Measurements from ENCODE around the gene MBP.

MBP gene

GRCh38 chr18:76943542-76944339 lies 188.8 kb downstream of the MBP start:
- H3K9me3 ChIP-seq (ENCODE audit: control insufficient read depth, low read length), result no peaks in the 10 kb centered on the region
- no peak overlapping the region for H3K4me3 ChIP-seq (ENCODE audit: extremely low read depth, insufficient read depth, low read length, poor library complexity, severe bottlenecking)
- 96 to 100% methylated on average over 5 of the region's 6 CpGs for WGBS, 2 experiments (ENCODE audit: insufficient coverage in 2 of 2)
- no peaks in the 10 kb centered on the region for H3K4me1 ChIP-seq (ENCODE audit: control insufficient read depth, insufficient read depth, low read length, poor library complexity, severe bottlenecking)
- H3K36me3 ChIP-seq (ENCODE audit: control insufficient read depth, insufficient read depth, low read length), result peaks cover 44% of the 10 kb centered on the region
- H3K27ac ChIP-seq (ENCODE audit: low read depth, low read length, severe bottlenecking), result no peak overlapping the region

DNA sequence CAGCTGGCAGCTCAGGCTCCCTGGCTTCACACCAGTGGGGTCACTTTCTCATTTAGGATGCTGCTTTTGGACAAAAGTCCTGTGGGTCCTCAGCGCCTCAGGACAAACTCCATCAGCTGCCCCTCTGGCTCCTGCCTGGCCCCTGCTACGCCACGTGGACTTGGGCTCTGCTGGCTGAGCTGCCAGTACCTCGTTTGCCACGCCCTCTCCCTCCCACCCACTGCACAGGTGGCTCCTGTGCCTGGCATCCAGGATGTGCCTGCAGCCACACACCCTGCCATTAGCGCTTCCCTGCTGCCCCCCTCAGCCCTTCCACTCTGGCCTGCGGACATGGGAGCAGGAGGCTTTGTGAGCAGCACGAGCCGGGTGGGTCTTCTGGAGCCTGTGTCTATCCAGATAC lies 191.3 kb downstream of the MBP start:
- Histone ChIP-seq H3K4me1 (ENCODE audit: control insufficient read depth, insufficient read depth, low read length, poor library complexity, severe bottlenecking) (no peaks in the 10 kb centered on the region), H3K4me3 (ENCODE audit: extremely low read depth, insufficient read depth, low read length, poor library complexity, severe bottlenecking) (no peak overlapping the region), H3K9me3 (ENCODE audit: control insufficient read depth, low read length) (no peaks in the 10 kb centered on the region), H3K36me3 (ENCODE audit: control insufficient read depth, insufficient read depth, low read length) (peaks cover 45% of the 10 kb centered on the region), H3K27ac (ENCODE audit: low read depth, low read length, severe bottlenecking) (no peak overlapping the region)
- WGBS, 2 experiments (ENCODE audit: insufficient coverage in 2 of 2), result 95 to 99% methylated on average over 4 to 7 of the region's 9 CpGs

GRCh38 chr18:76938619-76939018 lies 194.0 kb downstream of the MBP start:
- no peak overlapping the region for H3K27ac ChIP-seq (ENCODE audit: low read depth, low read length, severe bottlenecking)
- H3K4me1 ChIP-seq (ENCODE audit: control insufficient read depth, insufficient read depth, low read length, poor library complexity, severe bottlenecking), result no peaks in the 10 kb centered on the region
- H3K9me3 ChIP-seq (ENCODE audit: control insufficient read depth, low read length), result no peaks in the 10 kb centered on the region
- no peak overlapping the region for H3K4me3 ChIP-seq (ENCODE audit: extremely low read depth, insufficient read depth, low read length, poor library complexity, severe bottlenecking)
- peaks cover 39% of the 10 kb centered on the region for H3K36me3 ChIP-seq (ENCODE audit: control insufficient read depth, insufficient read depth, low read length)
- 90 to 99% methylated on average over 9 to 12 of the region's 12 CpGs for WGBS, 2 experiments (ENCODE audit: insufficient coverage in 2 of 2)

- Histone ChIP-seq H3K9me3 (ENCODE audit: control insufficient read depth, low read length) (no peaks in the 10 kb centered on the region), H3K4me3 (ENCODE audit: extremely low read depth, insufficient read depth, low read length, poor library complexity, severe bottlenecking) (no peak overlapping the region), H3K4me1 (ENCODE audit: control insufficient read depth, insufficient read depth, low read length, poor library complexity, severe bottlenecking) (no peaks in the 10 kb centered on the region), H3K27ac (ENCODE audit: low read depth, low read length, severe bottlenecking) (no peak overlapping the region), H3K36me3 (ENCODE audit: control insufficient read depth, insufficient read depth, low read length) (peaks cover 41% of the 10 kb centered on the region)
- WGBS, 2 experiments (ENCODE audit: insufficient coverage in 2 of 2), result no CpG with 5 or more reads among the region's 1 CpG
Observed at GRCh38 chr18:76937597-76937996, 195.0 kb downstream of the MBP start.

DNA sequence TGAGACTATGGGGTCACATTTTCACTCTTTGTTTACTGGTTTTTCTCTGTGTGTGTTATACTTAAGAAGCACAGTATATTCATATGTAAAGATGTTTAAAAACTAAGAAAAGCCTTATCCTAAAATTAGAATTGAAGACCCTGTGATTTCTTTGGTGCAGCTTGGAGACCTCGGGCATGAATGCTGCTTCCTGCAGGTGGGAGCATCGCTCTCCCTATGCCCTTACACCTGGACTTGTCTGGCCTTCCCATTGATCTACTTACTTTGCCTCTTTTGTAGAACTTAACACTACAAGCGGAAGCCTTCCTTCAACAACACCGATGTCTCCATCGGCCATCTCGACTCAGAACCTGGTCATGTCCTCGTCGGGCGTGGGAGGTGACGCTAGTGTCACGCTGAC lies 195.7 kb downstream of the MBP start:
- Histone ChIP-seq H3K4me3 (ENCODE audit: extremely low read depth, insufficient read depth, low read length, poor library complexity, severe bottlenecking) (no peak overlapping the region), H3K9me3 (ENCODE audit: control insufficient read depth, low read length) (no peaks in the 10 kb centered on the region), H3K36me3 (ENCODE audit: control insufficient read depth, insufficient read depth, low read length) (peaks cover 48% of the 10 kb centered on the region), H3K4me1 (ENCODE audit: control insufficient read depth, insufficient read depth, low read length, poor library complexity, severe bottlenecking) (no peaks in the 10 kb centered on the region), H3K27ac (ENCODE audit: low read depth, low read length, severe bottlenecking) (no peak overlapping the region)
- 96 to 97% methylated on average over 9 to 11 of the region's 11 CpGs for WGBS, 2 experiments (ENCODE audit: insufficient coverage in 2 of 2)

DNA sequence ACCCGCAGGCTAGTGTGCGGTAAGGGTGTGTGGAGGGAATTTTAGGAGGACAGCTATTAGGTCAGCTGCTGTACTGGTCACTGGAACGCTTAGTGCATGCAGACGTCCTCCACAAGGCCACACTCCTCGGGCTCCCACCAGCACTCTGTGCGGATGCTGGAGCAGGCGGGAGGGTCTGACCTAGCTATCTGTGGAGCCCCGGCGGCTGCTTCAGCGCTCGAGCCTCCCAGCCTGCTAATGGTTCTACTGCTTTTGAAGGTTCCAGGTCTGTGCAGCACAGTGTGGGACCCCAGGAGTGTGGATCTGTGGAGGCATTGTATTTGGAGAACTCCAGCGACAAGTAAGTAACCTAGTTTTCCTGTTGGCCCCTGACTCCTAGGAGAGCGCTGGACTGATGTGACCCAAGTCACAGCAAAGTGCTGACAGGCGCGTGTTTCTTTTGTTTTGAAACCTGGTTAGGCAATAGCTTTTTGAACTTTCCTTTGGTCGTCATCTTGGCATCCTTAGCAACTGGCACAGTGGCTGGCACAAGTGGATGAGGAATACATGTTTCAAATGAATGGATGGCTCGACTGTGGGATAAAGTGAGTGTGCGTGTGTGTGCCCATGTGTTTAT lies 196.8 kb downstream of the MBP start:
- no peak overlapping the region for H3K27ac ChIP-seq (ENCODE audit: low read depth, low read length, severe bottlenecking)
- peaks cover 44% of the 10 kb centered on the region for H3K36me3 ChIP-seq (ENCODE audit: control insufficient read depth, insufficient read depth, low read length)
- no peak overlapping the region for H3K4me3 ChIP-seq (ENCODE audit: extremely low read depth, insufficient read depth, low read length, poor library complexity, severe bottlenecking)
- no peaks in the 10 kb centered on the region for H3K9me3 ChIP-seq (ENCODE audit: control insufficient read depth, low read length)
- WGBS, 2 experiments (ENCODE audit: insufficient coverage in 2 of 2), result 95 to 96% methylated on average over 18 of the region's 18 CpGs
- no peaks in the 10 kb centered on the region for H3K4me1 ChIP-seq (ENCODE audit: control insufficient read depth, insufficient read depth, low read length, poor library complexity, severe bottlenecking)

- Histone ChIP-seq H3K9me3 (ENCODE audit: control insufficient read depth, low read length) (no peaks in the 10 kb centered on the region), H3K4me1 (ENCODE audit: control insufficient read depth, insufficient read depth, low read length, poor library complexity, severe bottlenecking) (no peaks in the 10 kb centered on the region), H3K27ac (ENCODE audit: low read depth, low read length, severe bottlenecking) (no peak overlapping the region), H3K36me3 (ENCODE audit: control insufficient read depth, insufficient read depth, low read length) (peaks cover 48% of the 10 kb centered on the region), H3K4me3 (ENCODE audit: extremely low read depth, insufficient read depth, low read length, poor library complexity, severe bottlenecking) (no peak overlapping the region)
- 93 to 97% methylated on average over 10 to 11 of the region's 11 CpGs for WGBS, 2 experiments (ENCODE audit: insufficient coverage in 2 of 2)
Observed at GRCh38 chr18:76932026-76932819, 200.4 kb downstream of the MBP start.

GRCh38 chr18:76931171-76931570 lies 201.4 kb downstream of the MBP start:
- Histone ChIP-seq H3K9me3 (ENCODE audit: control insufficient read depth, low read length) (no peaks in the 10 kb centered on the region), H3K4me1 (ENCODE audit: control insufficient read depth, insufficient read depth, low read length, poor library complexity, severe bottlenecking) (no peaks in the 10 kb centered on the region), H3K27ac (ENCODE audit: low read depth, low read length, severe bottlenecking) (no peak overlapping the region), H3K4me3 (ENCODE audit: extremely low read depth, insufficient read depth, low read length, poor library complexity, severe bottlenecking) (no peak overlapping the region), H3K36me3 (ENCODE audit: control insufficient read depth, insufficient read depth, low read length) (peaks cover 48% of the 10 kb centered on the region)
- WGBS, 2 experiments (ENCODE audit: insufficient coverage in 2 of 2), result 94 to 100% methylated on average over 2 to 3 of the region's 6 CpGs

Data from mesodermal cell (in vitro differentiated cells).